ENCODE results near the gene KRT32.

Gene KRT32

DNA sequence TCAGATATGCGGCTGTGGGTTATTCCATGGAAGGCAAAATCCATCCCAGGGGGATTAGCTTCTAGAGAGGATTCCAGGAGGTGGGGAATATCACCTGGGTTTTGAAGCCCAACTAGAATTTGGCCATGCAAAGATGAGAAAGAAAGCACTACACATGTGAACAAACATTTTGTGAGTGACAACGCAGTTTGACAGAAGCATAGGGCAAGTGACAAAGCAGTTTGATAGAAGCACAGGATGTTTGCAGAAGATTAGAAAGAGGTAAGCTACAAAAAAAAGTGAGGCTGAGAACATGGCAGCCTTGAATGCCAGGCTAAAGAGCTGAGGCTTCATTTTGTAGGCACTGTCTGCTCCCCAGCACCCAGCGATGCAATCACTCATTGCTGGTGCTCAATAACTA is 14.1 kb downstream of the KRT32 start:
- FAIRE-seq (no peak), DNase-seq (ENCODE audit: insufficient read length, low spot score) (no peak)
- TF ChIP-seq TAF1 (IDR thresholded peaks at IDR 0.05; ENCODE audit: low read depth, low read length) (no peak), POLR2A (IDR thresholded peaks at IDR 0.05; ENCODE audit: low read depth, low read length) (no peak), SPI1 (IDR thresholded peaks at IDR 0.05; ENCODE audit: low read depth, low read length) (no peak), POLR2AphosphoS5 (IDR thresholded peaks at IDR 0.05; ENCODE audit: low read depth, low read length) (no peak), PAX5 (IDR thresholded peaks at IDR 0.05; ENCODE audit: insufficient read depth, low read length, severe bottlenecking) (no peak), POU2F2 (IDR thresholded peaks at IDR 0.05; ENCODE audit: low read depth, low read length) (no peak)

GRCh38 chr17:41452281-41452680 is 14.9 kb downstream of the KRT32 start:
- DNase-seq (ENCODE audit: insufficient read length, low spot score), result no peak
- no peak for FAIRE-seq
- TF ChIP-seq POLR2AphosphoS5 (IDR thresholded peaks at IDR 0.05; ENCODE audit: low read depth, low read length) (no peak), POU2F2 (IDR thresholded peaks at IDR 0.05; ENCODE audit: low read depth, low read length) (no peak), SPI1 (IDR thresholded peaks at IDR 0.05; ENCODE audit: low read depth, low read length) (no peak)

DNA sequence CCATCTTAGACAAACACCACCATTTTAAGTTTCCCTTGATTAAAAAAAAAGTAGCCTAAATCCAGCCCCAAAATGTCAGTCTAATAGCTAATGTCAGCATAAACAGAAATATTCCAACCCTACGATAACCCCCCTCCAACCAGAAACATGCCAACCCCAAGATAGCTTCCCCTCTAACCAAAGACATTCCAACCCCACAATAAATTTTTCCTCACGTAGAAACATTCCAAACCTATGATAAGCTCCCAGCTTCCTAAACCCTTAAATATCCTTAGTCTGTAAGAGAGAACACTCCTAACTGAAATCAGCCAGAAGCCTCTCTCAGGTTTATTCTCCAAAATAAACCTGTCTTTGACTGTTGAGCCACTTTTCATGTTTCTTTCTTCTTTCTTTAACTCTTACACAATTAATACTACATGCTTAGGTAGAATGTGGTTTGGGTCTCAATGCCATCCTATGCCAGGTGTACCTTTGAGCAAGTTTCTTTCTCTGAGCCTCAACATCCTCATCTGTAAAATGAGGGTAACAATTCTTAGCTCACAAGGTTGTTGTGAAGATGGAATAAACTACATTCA is 15.9 kb downstream of the KRT32 start:
- FAIRE-seq (no peak), DNase-seq (ENCODE audit: insufficient read length, low spot score) (no peak)
- TF ChIP-seq TAF1 (IDR thresholded peaks at IDR 0.05; ENCODE audit: low read depth, low read length), result no peak
- TF ChIP-seq SPI1 (IDR thresholded peaks at IDR 0.05; ENCODE audit: low read depth, low read length), result no peak

- TF ChIP-seq POLR2AphosphoS5 (IDR thresholded peaks at IDR 0.05; ENCODE audit: low read depth, low read length), result no peak
- no peak for TF ChIP-seq TAF1 (IDR thresholded peaks at IDR 0.05; ENCODE audit: low read depth, low read length)
- TF ChIP-seq PAX5 (IDR thresholded peaks at IDR 0.05; ENCODE audit: insufficient read depth, low read length, severe bottlenecking), result no peak
- FAIRE-seq, result no peak
These were observed 18.2 kb downstream of the KRT32 start for GRCh38 chr17:41449008-41449407.

GRCh38 chr17:41448506-41448905 is 18.7 kb downstream of the KRT32 start:
- TF ChIP-seq SPI1 (IDR thresholded peaks at IDR 0.05; ENCODE audit: low read depth, low read length) (no peak), POLR2A (IDR thresholded peaks at IDR 0.05; ENCODE audit: low read depth, low read length) (no peak), TAF1 (IDR thresholded peaks at IDR 0.05; ENCODE audit: low read depth, low read length) (no peak), POU2F2 (IDR thresholded peaks at IDR 0.05; ENCODE audit: low read depth, low read length) (no peak), POLR2AphosphoS5 (IDR thresholded peaks at IDR 0.05; ENCODE audit: low read depth, low read length) (no peak), PAX5 (IDR thresholded peaks at IDR 0.05; ENCODE audit: insufficient read depth, low read length, severe bottlenecking) (no peak)
- DNase-seq (ENCODE audit: insufficient read length, low spot score) (no peak), FAIRE-seq (no peak)

More at GRCh38 chr17:41449008-41449407, 18.2 kb downstream of the KRT32 start:
- DNase-seq (ENCODE audit: insufficient read length, low spot score), result no peak

GRCh38 chr17:41446806-41447205 is 20.4 kb downstream of the KRT32 start:
- DNase-seq (ENCODE audit: insufficient read length, low spot score) (no peak), FAIRE-seq (no peak)

GRCh38 chr17:41444640-41445039 is 22.5 kb downstream of the KRT32 start:
- no peak for FAIRE-seq
- no peak for TF ChIP-seq POLR2A (IDR thresholded peaks at IDR 0.05; ENCODE audit: low read depth, low read length)
- no peak for TF ChIP-seq POLR2AphosphoS5 (IDR thresholded peaks at IDR 0.05; ENCODE audit: low read depth, low read length)
- TF ChIP-seq TAF1 (IDR thresholded peaks at IDR 0.05; ENCODE audit: low read depth, low read length), result no peak
- TF ChIP-seq POU2F2 (IDR thresholded peaks at IDR 0.05; ENCODE audit: low read depth, low read length), result no peak
- TF ChIP-seq SPI1 (IDR thresholded peaks at IDR 0.05; ENCODE audit: low read depth, low read length), result no peak
- no peak for TF ChIP-seq PAX5 (IDR thresholded peaks at IDR 0.05; ENCODE audit: insufficient read depth, low read length, severe bottlenecking)
- no peak for DNase-seq (ENCODE audit: insufficient read length, low spot score)

More at GRCh38 chr17:41446806-41447205, 20.4 kb downstream of the KRT32 start:
- TF ChIP-seq TAF1 (IDR thresholded peaks at IDR 0.05; ENCODE audit: low read depth, low read length) (no peak), POLR2A (IDR thresholded peaks at IDR 0.05; ENCODE audit: low read depth, low read length) (no peak), PAX5 (IDR thresholded peaks at IDR 0.05; ENCODE audit: insufficient read depth, low read length, severe bottlenecking) (no peak), POLR2AphosphoS5 (IDR thresholded peaks at IDR 0.05; ENCODE audit: low read depth, low read length) (no peak), POU2F2 (IDR thresholded peaks at IDR 0.05; ENCODE audit: low read depth, low read length) (no peak)

GRCh38 chr17:41444186-41444585 is 23.0 kb downstream of the KRT32 start:
- TF ChIP-seq PAX5 (IDR thresholded peaks at IDR 0.05; ENCODE audit: insufficient read depth, low read length, severe bottlenecking) (no peak), POU2F2 (IDR thresholded peaks at IDR 0.05; ENCODE audit: low read depth, low read length) (no peak), POLR2AphosphoS5 (IDR thresholded peaks at IDR 0.05; ENCODE audit: low read depth, low read length) (no peak), POLR2A (IDR thresholded peaks at IDR 0.05; ENCODE audit: low read depth, low read length) (no peak), SPI1 (IDR thresholded peaks at IDR 0.05; ENCODE audit: low read depth, low read length) (no peak), TAF1 (IDR thresholded peaks at IDR 0.05; ENCODE audit: low read depth, low read length) (no peak)
- FAIRE-seq (no peak), DNase-seq (ENCODE audit: insufficient read length, low spot score) (no peak)

- DNase-seq (ENCODE audit: insufficient read length, low spot score) (no peak), FAIRE-seq (no peak)
- TF ChIP-seq TAF1 (IDR thresholded peaks at IDR 0.05; ENCODE audit: low read depth, low read length) (no peak), POU2F2 (IDR thresholded peaks at IDR 0.05; ENCODE audit: low read depth, low read length) (no peak), SPI1 (IDR thresholded peaks at IDR 0.05; ENCODE audit: low read depth, low read length) (no peak), POLR2AphosphoS5 (IDR thresholded peaks at IDR 0.05; ENCODE audit: low read depth, low read length) (no peak), POLR2A (IDR thresholded peaks at IDR 0.05; ENCODE audit: low read depth, low read length) (no peak)
These were observed 24.4 kb downstream of the KRT32 start for GRCh38 chr17:41442739-41443138.

DNA sequence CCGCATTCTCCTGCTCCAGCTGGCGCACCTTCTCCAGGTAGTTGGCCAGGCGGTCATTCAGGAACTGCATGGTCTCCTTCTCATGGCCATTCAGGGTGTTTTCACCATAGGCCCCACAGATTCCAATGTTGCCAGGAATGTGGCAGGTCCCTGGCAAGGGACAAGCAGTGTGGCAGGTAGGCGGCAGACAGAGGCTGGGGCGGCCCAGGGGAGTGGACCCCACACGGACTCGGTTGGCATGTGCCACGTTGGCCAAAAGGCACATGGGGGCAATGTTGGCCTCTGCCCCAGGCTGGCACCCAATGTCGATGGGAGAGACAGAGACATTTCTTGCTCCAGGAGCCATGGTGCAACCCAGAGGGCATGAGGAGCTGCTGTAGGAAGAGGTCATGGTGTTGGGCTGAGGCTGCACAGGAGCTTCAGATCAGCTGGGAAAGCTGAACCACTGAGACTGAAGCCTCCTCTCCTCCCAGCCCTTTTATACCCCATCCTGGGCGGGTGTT is 26.6 kb downstream of the KRT32 start, which contains the start of gene KRT38:
Gene KRT38 (minus strand): TSS at position 453 of the 503 bp plus-strand sequence. CDS start 62 bp downstream, at position 391.
- no peak for FAIRE-seq
- TF ChIP-seq POLR2AphosphoS5 (IDR thresholded peaks at IDR 0.05; ENCODE audit: low read depth, low read length), result no peak
- TF ChIP-seq SPI1 (IDR thresholded peaks at IDR 0.05; ENCODE audit: low read depth, low read length), result no peak
- no peak for TF ChIP-seq POU2F2 (IDR thresholded peaks at IDR 0.05; ENCODE audit: low read depth, low read length)
- TF ChIP-seq PAX5 (IDR thresholded peaks at IDR 0.05; ENCODE audit: insufficient read depth, low read length, severe bottlenecking), result no peak
- TF ChIP-seq POLR2A (IDR thresholded peaks at IDR 0.05; ENCODE audit: low read depth, low read length), result no peak
- no peak for TF ChIP-seq TAF1 (IDR thresholded peaks at IDR 0.05; ENCODE audit: low read depth, low read length)
- no peak for DNase-seq (ENCODE audit: insufficient read length, low spot score)

Measured in GM12891 (cell line).